ENCODE measurements around the gene TMEM59L. TPM values are rescaled to one million over a fixed set of nuclear protein-coding genes. Genes with fewer than 3 reads are reported as not detected.

TMEM59L gene
- total RNA-seq, 4 donors from 2014 or later, result 0.34 to 2.1 (median 0.88) TPM; not detected in 1

GRCh38 chr19:18612051-18612771 lies 459 bp upstream of the TMEM59L start:
- TF ChIP-seq, protein P1, sequence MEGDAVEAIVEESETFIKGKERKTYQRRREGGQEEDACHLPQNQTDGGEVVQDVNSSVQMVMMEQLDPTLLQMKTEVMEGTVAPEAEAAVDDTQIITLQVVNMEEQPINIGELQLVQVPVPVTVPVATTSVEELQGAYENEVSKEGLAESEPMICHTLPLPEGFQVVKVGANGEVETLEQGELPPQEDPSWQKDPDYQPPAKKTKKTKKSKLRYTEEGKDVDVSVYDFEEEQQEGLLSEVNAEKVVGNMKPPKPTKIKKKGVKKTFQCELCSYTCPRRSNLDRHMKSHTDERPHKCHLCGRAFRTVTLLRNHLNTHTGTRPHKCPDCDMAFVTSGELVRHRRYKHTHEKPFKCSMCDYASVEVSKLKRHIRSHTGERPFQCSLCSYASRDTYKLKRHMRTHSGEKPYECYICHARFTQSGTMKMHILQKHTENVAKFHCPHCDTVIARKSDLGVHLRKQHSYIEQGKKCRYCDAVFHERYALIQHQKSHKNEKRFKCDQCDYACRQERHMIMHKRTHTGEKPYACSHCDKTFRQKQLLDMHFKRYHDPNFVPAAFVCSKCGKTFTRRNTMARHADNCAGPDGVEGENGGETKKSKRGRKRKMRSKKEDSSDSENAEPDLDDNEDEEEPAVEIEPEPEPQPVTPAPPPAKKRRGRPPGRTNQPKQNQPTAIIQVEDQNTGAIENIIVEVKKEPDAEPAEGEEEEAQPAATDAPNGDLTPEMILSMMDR (IDR thresholded peaks at IDR 0.05; ENCODE audit: low read depth), result no peak

DNA sequence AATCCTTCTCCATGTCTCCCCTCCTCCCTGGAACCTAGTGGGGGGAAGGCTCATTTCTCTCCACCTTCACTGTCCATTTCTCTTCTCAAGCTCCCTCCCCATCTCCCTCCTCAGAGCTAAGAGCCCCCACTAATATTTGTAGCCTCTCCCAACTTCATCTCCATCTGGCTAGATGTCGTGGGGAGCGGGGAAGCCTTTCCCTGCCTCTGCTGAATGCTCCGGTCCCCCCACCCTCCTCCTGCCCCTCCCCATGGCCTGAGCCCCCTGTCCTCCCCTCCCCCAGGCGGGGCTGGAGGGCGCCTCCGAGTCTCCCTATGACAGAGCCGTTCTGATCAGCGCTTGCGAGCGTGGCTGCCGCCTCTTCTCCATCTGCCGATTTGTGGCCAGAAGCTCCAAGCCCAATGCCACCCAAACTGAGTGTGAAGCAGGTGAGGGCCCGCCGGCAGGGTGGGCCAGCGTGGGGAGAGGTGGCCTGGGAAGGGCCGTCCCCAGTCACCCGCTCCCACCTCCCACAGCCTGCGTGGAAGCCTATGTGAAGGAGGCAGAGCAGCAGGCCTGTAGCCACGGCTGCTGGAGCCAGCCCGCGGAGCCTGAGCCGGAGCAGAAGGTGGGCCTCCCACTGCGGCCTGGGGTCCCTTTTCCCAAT lies 1.0 kb downstream of the TMEM59L start:
- TF ChIP-seq, protein P1 (IDR thresholded peaks at IDR 0.05; ENCODE audit: low read depth), result no peak

DNA sequence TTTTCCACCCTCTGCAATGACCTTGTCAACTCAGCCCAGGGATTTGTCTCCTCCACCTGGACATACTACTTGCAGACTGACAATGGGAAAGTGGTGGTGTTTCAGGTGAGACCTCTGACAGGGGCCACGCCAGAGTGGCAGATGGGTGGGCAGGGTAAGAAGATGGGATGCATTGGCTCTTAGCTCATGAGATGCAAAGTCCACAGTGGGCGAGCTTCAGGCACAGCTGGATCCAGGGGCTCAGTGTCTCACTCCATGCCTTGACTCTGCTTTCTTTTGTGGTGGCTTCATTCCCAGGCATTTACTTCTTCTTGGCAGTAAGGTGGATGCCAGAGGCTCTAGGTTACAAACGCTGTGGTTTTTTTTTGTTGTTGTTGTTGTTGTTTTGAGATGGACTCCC lies 3.4 kb downstream of the TMEM59L start:
- TF ChIP-seq, protein P1 (IDR thresholded peaks at IDR 0.05; ENCODE audit: low read depth), result no peak

DNA sequence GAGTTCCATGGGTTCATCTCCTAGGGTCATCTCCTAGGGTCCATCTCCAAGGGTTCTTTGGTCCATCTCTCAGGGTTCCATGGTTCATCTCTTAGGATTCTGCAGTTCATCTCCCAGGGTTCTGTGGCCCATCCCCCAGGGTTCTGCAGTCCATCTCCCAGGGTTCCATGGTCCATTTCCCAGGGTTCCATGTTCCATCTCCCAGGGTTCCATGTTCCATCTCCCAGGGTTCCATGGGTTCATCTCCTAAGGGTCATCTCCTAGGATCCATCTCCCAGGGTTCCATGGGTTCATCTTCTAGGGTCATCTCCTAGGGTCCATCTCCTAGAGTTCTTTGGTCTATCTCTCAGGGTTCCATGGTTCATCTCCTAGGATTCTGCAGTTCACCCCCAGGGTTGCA lies 4.9 kb downstream of the TMEM59L start:
- TF ChIP-seq, protein P1 (IDR thresholded peaks at IDR 0.05; ENCODE audit: low read depth), result no peak

DNA sequence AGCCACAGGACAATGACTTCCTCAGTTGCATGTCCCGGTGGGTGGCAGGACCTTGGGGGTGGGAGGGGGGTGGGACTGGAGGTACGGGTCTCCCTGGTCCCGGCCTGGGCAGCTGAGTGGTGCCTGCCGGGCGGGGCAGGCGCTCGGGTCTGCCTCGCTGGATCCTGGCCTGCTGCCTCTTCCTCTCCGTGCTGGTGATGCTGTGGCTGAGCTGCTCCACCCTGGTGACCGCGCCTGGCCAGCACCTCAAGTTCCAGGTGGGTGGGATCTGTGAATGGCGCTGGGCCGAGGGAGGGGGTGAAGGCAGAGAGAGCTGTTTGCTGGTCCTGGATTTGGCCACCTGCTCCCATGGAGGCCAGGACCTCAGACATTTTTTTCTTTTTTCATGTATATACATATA lies 5.6 kb downstream of the TMEM59L start:
- TF ChIP-seq, protein P1 (IDR thresholded peaks at IDR 0.05; ENCODE audit: low read depth), result no peak

DNA sequence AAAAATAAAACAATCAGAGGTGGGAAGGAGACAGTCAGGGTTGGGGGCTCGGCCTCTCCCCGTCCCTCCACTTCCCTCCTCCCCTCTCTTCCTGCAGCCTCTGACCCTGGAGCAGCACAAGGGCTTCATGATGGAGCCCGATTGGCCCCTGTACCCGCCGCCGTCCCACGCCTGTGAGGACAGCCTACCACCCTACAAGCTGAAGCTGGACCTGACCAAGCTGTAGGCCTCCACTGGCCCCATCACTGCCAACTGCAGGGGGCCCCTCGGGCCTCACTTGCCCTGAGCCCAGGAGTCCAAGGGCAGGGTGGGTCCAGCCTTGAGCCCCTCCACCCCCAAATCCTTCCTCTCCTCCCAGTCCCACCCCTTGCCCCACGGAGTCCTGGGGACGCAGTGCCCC lies 7.6 kb downstream of the TMEM59L start:
- TF ChIP-seq, protein P1 (IDR thresholded peaks at IDR 0.05; ENCODE audit: low read depth), result no peak

GRCh38 chr19:18620902-18621301 lies 8.2 kb downstream of the TMEM59L start:
- TF ChIP-seq, protein P1 (IDR thresholded peaks at IDR 0.05; ENCODE audit: low read depth), result no peak
